ENCODE results near the gene GRWD1. TPM values are rescaled to one million over a fixed set of nuclear protein-coding genes. Genes with fewer than 3 reads are reported as not detected.

The GRWD1 gene
- total and polyA plus RNA-seq, 4 donors: 8.9 to 38.1 (median 21.9) TPM

GRCh38 chr19:48400018-48400742 lies 45.6 kb upstream of the GRWD1 start:
- no peak overlapping the region for H3K4me3 ChIP-seq
- TF ChIP-seq, protein P1, sequence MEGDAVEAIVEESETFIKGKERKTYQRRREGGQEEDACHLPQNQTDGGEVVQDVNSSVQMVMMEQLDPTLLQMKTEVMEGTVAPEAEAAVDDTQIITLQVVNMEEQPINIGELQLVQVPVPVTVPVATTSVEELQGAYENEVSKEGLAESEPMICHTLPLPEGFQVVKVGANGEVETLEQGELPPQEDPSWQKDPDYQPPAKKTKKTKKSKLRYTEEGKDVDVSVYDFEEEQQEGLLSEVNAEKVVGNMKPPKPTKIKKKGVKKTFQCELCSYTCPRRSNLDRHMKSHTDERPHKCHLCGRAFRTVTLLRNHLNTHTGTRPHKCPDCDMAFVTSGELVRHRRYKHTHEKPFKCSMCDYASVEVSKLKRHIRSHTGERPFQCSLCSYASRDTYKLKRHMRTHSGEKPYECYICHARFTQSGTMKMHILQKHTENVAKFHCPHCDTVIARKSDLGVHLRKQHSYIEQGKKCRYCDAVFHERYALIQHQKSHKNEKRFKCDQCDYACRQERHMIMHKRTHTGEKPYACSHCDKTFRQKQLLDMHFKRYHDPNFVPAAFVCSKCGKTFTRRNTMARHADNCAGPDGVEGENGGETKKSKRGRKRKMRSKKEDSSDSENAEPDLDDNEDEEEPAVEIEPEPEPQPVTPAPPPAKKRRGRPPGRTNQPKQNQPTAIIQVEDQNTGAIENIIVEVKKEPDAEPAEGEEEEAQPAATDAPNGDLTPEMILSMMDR (IDR thresholded peaks at IDR 0.05; ENCODE audit: control extremely low read depth, extremely low read depth): no peak
- H3K4me1 ChIP-seq (ENCODE audit: control insufficient read depth in 5 of 5, insufficient read depth in 5 of 5, low read length in 5 of 5): peaks cover 0 to 15% (median 0%) of the 10 kb centered on the region in 5 donors
- H3K27me3 ChIP-seq (ENCODE audit: control insufficient read depth in 3 of 3, insufficient read depth in 3 of 3, low read length in 2 of 3): peaks cover 0 to 28% (median 26%) of the 10 kb centered on the region in 3 donors
- DNase-seq (peak in 2 of 3 donors; percentile 35 to 44), ATAC-seq (ENCODE audit: insufficient read depth, low FRiP score) (no peak)
- peaks cover 0 to 1% (median 0%) of the 10 kb centered on the region in 4 donors for H3K9me3 ChIP-seq (ENCODE audit: control insufficient read depth in 4 of 4, insufficient read depth in 3 of 4, low read length in 3 of 4)
- WGBS, 2 donors: 48 to 57% methylated on average over 14 of the region's 14 CpGs
- no peak overlapping the region for H3K9ac ChIP-seq (ENCODE audit: insufficient read depth in 1 of 2, low read length in 2 of 2)
- H3K36me3 ChIP-seq (ENCODE audit: control insufficient read depth in 4 of 4, insufficient read depth in 4 of 4, low read length in 4 of 4): no peaks in the 10 kb centered on the region
- no peak overlapping the region for H3K27ac ChIP-seq (ENCODE audit: low read depth in 1 of 2, low read length in 1 of 2)

- Histone ChIP-seq H3K9ac (ENCODE audit: insufficient read depth in 1 of 2, low read length in 2 of 2) (no peak overlapping the region), H3K27ac (ENCODE audit: low read depth in 1 of 2, low read length in 1 of 2) (no peak overlapping the region), H3K4me1 (ENCODE audit: control insufficient read depth in 5 of 5, insufficient read depth in 5 of 5, low read length in 5 of 5) (peaks cover 0 to 15% (median 0%) of the 10 kb centered on the region in 5 donors), H3K9me3 (ENCODE audit: control insufficient read depth in 4 of 4, insufficient read depth in 3 of 4, low read length in 3 of 4) (peaks cover 0 to 7% (median 0%) of the 10 kb centered on the region in 4 donors), H3K27me3 (ENCODE audit: control insufficient read depth in 3 of 3, insufficient read depth in 3 of 3, low read length in 2 of 3) (peaks cover 4 to 19% (median 17%) of the 10 kb centered on the region in 3 donors), H3K36me3 (ENCODE audit: control insufficient read depth in 4 of 4, insufficient read depth in 4 of 4, low read length in 4 of 4) (no peaks in the 10 kb centered on the region), H3K4me3 (no peak overlapping the region)
- 67 to 73% methylated on average over 5 of the region's 5 CpGs for WGBS, 2 donors
- TF ChIP-seq, protein P1 (IDR thresholded peaks at IDR 0.05; ENCODE audit: control extremely low read depth, extremely low read depth): no peak
- DNase-seq: no peak
- ATAC-seq (ENCODE audit: insufficient read depth, low FRiP score): no peak
These were observed 44.5 kb upstream of the GRWD1 start for GRCh38 chr19:48401287-48401686.

DNA sequence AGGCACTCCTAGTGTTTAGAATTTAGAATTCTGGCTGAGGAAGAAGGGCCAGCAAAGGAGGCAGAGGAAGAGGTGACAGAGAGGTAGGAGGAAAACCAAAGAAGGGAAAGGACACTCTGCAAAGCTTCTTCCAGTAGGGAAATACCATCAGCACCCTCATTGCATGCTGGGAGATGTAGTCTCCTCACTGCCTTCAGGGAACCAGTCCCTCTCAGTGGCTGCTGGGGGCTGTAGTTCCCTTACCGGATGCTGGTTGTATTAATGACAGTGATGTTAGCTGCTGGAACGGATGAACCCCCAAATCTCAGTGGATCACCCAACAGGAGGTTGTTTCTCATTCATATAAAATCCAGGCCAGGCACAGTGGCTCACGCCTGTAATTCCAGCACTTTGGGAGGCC lies 42.2 kb upstream of the GRWD1 start:
- Histone ChIP-seq H3K9ac (ENCODE audit: insufficient read depth in 1 of 2, low read length in 2 of 2) (no peak overlapping the region), H3K4me1 (ENCODE audit: control insufficient read depth in 5 of 5, insufficient read depth in 5 of 5, low read length in 5 of 5) (no peaks in the 10 kb centered on the region), H3K36me3 (ENCODE audit: control insufficient read depth in 4 of 4, insufficient read depth in 4 of 4, low read length in 4 of 4) (no peaks in the 10 kb centered on the region), H3K4me3 (no peak overlapping the region), H3K27ac (ENCODE audit: low read depth in 1 of 2, low read length in 1 of 2) (no peak overlapping the region), H3K27me3 (ENCODE audit: control insufficient read depth in 3 of 3, insufficient read depth in 3 of 3, low read length in 2 of 3) (peaks cover 0 to 4% (median 0%) of the 10 kb centered on the region in 3 donors), H3K9me3 (ENCODE audit: control insufficient read depth in 4 of 4, insufficient read depth in 3 of 4, low read length in 3 of 4) (peaks cover 0 to 7% (median 0%) of the 10 kb centered on the region in 4 donors)
- no peak for ATAC-seq (ENCODE audit: insufficient read depth, low FRiP score)
- TF ChIP-seq, protein P1 (IDR thresholded peaks at IDR 0.05; ENCODE audit: control extremely low read depth, extremely low read depth): no peak
- 32 to 46% methylated on average over 3 of the region's 3 CpGs for WGBS, 2 donors
- peak; percentile 53 to 73 (median 59) for DNase-seq

Measured in lung (tissue), 12 donors.